Right ventricle myocardium inferior (tissue), 1 donor: Measurements from ENCODE around the gene DGKB. TPM values are rescaled to one million over a fixed set of nuclear protein-coding genes. Genes with fewer than 3 reads are reported as not detected.

Experiments used
- ATAC-seq: fragments of 200-7000 bp; cut with Tn5 transposase; one replicate; pipeline ENCODE4 v1.9.1; 2020; ENCODE audit warnings: mild to moderate bottlenecking, moderate library complexity
- DNase-seq: peaks from one replicate; pipeline ENCODE4 v3.0.0; 2021; ENCODE audit errors: missing footprints
- intact Hi-C: fragments of 100-400 bp; cut with DNase I; formaldehyde crosslinking; loops from one replicate; pipeline ENCODE4 v1.11.0; 2022
- total RNA-seq: library from RNA; stranded (reverse); fragmentation: NEBNext Ultra II Directional; extraction: Animal tissue kit (Norgen Biotek cat#: 25700); gene quantifications from one replicate; pipeline ENCODE4 v1.2.1, GENCODE V29; 2021
- donor health status: DM: no; HTN: yes; CAD: no; lungs with severe emphysema.

The DGKB gene
- total RNA-seq, 1 donor from 2014 or later: 0.38 TPM

- DNase-seq (no peak), ATAC-seq (no peak)
- intact Hi-C loops: no loop called here
These were observed 164.5 kb downstream of the DGKB start for GRCh38 chr7:14738086-14738485.

GRCh38 chr7:14734839-14735321, 167.7 kb downstream of the DGKB start:
- ATAC-seq (peak; percentile 5), DNase-seq (no peak)
- intact Hi-C loops: loop anchor here (5.0 kb wide), 1 partner anchor 282 kb away; no protein-coding TSS in a partner anchor

- intact Hi-C loops: no loop called here
- peak; percentile 75 for ATAC-seq
- no peak for DNase-seq
These were observed 181.8 kb downstream of the DGKB start for GRCh38 chr7:14720785-14721184.

GRCh38 chr7:14717816-14718215, 184.7 kb downstream of the DGKB start:
- DNase-seq (no peak), ATAC-seq (no peak)
- intact Hi-C loops: loop anchor here (1.0 to 10.0 kb wide), 2 partner anchors 298 to 587 kb away; no protein-coding TSS in a partner anchor

GRCh38 chr7:14717169-14717568, 185.4 kb downstream of the DGKB start:
- ATAC-seq (no peak), DNase-seq (no peak)
- intact Hi-C loops: loop anchor here (10.0 kb wide), 1 partner anchor 588 kb away; no protein-coding TSS in a partner anchor

- no peak for ATAC-seq
- intact Hi-C loops: loop anchor here (10.0 kb wide), 1 partner anchor 591 kb away; no protein-coding TSS in a partner anchor
- no peak for DNase-seq
These were observed 188.3 kb downstream of the DGKB start for GRCh38 chr7:14714161-14714728.

GRCh38 chr7:14698239-14698638, 204.3 kb downstream of the DGKB start:
- intact Hi-C loops: no loop called here
- ATAC-seq (no peak), DNase-seq (no peak)

GRCh38 chr7:14697684-14698083, 204.9 kb downstream of the DGKB start:
- intact Hi-C loops: no loop called here
- no peak for DNase-seq
- no peak for ATAC-seq

GRCh38 chr7:14691597-14692203, 210.9 kb downstream of the DGKB start:
- DNase-seq (peak; percentile 15), ATAC-seq (no peak)
- intact Hi-C loops: loop anchor here (2.0 kb wide), 1 partner anchor 1411 kb away; no protein-coding TSS in a partner anchor

GRCh38 chr7:14691034-14691433, 211.5 kb downstream of the DGKB start:
- intact Hi-C loops: loop anchor here (2.0 kb wide), 1 partner anchor 1410 kb away; no protein-coding TSS in a partner anchor
- no peak for ATAC-seq
- DNase-seq: no peak

- intact Hi-C loops: loop anchor here (2.0 kb wide), 1 partner anchor 1410 kb away; no protein-coding TSS in a partner anchor
- ATAC-seq (no peak), DNase-seq (no peak)
These were observed 212.1 kb downstream of the DGKB start for GRCh38 chr7:14690486-14690885.

- ATAC-seq (no peak), DNase-seq (no peak)
- intact Hi-C loops: loop anchor here (2.0 kb wide), 1 partner anchor 1409 kb away; no protein-coding TSS in a partner anchor
These were observed 212.5 kb downstream of the DGKB start for GRCh38 chr7:14690075-14690474.

GRCh38 chr7:14688208-14688607, 214.3 kb downstream of the DGKB start:
- DNase-seq (no peak), ATAC-seq (no peak)
- intact Hi-C loops: no loop called here

GRCh38 chr7:14687777-14688176, 214.8 kb downstream of the DGKB start:
- ATAC-seq: no peak
- no peak for DNase-seq
- intact Hi-C loops: no loop called here

GRCh38 chr7:14687241-14687640, 215.3 kb downstream of the DGKB start:
- DNase-seq: no peak
- ATAC-seq: no peak
- intact Hi-C loops: no loop called here

GRCh38 chr7:14685167-14685566, 217.4 kb downstream of the DGKB start:
- intact Hi-C loops: no loop called here
- no peak for ATAC-seq
- peak; percentile 46 for DNase-seq

GRCh38 chr7:14682910-14683465, 219.6 kb downstream of the DGKB start:
- DNase-seq (no peak), ATAC-seq (no peak)
- intact Hi-C loops: no loop called here

- DNase-seq (no peak), ATAC-seq (no peak)
- intact Hi-C loops: no loop called here
These were observed 225.7 kb downstream of the DGKB start for GRCh38 chr7:14676896-14677295.

- intact Hi-C loops: no loop called here
- ATAC-seq: no peak
These were observed 229.3 kb downstream of the DGKB start for GRCh38 chr7:14673202-14673601.

GRCh38 chr7:14666913-14667312, 235.6 kb downstream of the DGKB start:
- no peak for ATAC-seq
- no peak for DNase-seq
- intact Hi-C loops: no loop called here

More at GRCh38 chr7:14673202-14673601, 229.3 kb downstream of the DGKB start:
- DNase-seq: no peak
